ENCODE data around the gene CDK5R2.

GRCh38 chr2:218959141-218959731, at the start of gene CDK5R2:
- TF ChIP-seq CTCF (conservative IDR thresholded peaks at IDR 0.05): no peak
- no peak for TF ChIP-seq ZFX (IDR thresholded peaks at IDR 0.05)

All from C4-2B (cell line).